ENCODE results near the gene MRPL44.

GRCh38 chr2:223935459-223936125 lies 21.7 kb upstream of the MRPL44 start:
- TF ChIP-seq CTCF (IDR thresholded peaks at IDR 0.05): no peak
- no peak for TF ChIP-seq POLR2AphosphoS5 (IDR thresholded peaks at IDR 0.05; ENCODE audit: insufficient read depth in 1 of 2, low read depth in 1 of 2)

Measured in vagina (tissue), 2 donors.